Tibial nerve (tissue), 4 donors: ENCODE measurements around the gene AFF2.

Experiments used
- CTCF ChIP-seq, 5 experiments: fragments of 200-600 bp in 3 of 5; fragments of 450-650 bp in 2 of 5; sonication (generic) in 3 of 5; IDR thresholded peaks; one replicate each; pipeline ENCODE4 v1.5.1; 2016 to 2019; ENCODE audit warnings: antibody characterized with exemption in 5 of 5, mild to moderate bottlenecking in 3 of 5, moderate library complexity in 2 of 5
- EP300 ChIP-seq, 2 donors: sonication (generic); formaldehyde crosslinking; IDR thresholded peaks; one replicate each; pipeline ENCODE4 v1.6.1; 2017; ENCODE audit warnings: antibody characterized with exemption in 2 of 2, mild to moderate bottlenecking in 1 of 2
- POLR2A ChIP-seq, 2 donors: fragments of 450-650 bp; IDR thresholded peaks; one replicate each; pipeline ENCODE4 v1.6.1; 2017; ENCODE audit warnings: antibody characterized with exemption in 2 of 2, mild to moderate bottlenecking in 2 of 2, moderate library complexity in 2 of 2

GRCh38 chrX:148788449-148788848, 288.0 kb downstream of the AFF2 start:
- TF ChIP-seq EP300 (IDR thresholded peaks at IDR 0.05) (no peak), POLR2A (IDR thresholded peaks at IDR 0.05) (no peak), CTCF (IDR thresholded peaks at IDR 0.05) (no peak)
